Measurements from ENCODE around the gene RNF151.
"Not testable (repeated sequence)": the region's sequence is repeated elsewhere in the genome, so short reads cannot be mapped to it uniquely, and the experiment has no call there.

The RNF151 gene

GRCh38 chr16:1938910-1939309, 27.7 kb upstream of the RNF151 start:
- no peak for DNase-seq (ENCODE audit: extremely low read depth in 1 of 2, low read depth in 1 of 2)

DNA sequence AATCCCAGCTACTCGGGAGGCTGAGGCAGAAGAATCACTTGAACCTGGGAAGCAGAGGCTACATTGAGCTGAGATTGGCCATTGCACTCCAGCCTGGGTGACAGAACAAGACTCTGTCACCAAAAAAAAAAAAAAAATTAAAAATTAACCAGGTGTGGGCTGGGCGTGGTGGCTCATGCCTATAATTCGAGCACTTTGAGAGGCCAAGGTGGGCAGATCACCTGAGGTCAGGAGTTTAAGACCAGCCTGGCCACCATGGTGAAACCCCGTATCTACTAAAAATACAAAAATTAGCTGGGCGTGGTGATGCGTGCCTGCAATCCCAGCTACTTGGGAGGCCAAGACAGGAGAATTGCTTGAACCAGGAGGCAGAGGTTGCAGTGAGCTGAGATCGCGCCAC, 26.8 kb upstream of the RNF151 start:
- not testable (repeated sequence) for DNase-seq (ENCODE audit: extremely low read depth in 1 of 2, low read depth in 1 of 2)

- no peak for DNase-seq (ENCODE audit: extremely low read depth in 1 of 2, low read depth in 1 of 2)
Observed at GRCh38 chr16:1940273-1941161, 26.1 kb upstream of the RNF151 start.

- DNase-seq (ENCODE audit: extremely low read depth in 1 of 2, low read depth in 1 of 2): no peak
Observed at GRCh38 chr16:1941162-1942046, 25.3 kb upstream of the RNF151 start.

- DNase-seq (ENCODE audit: extremely low read depth in 1 of 2, low read depth in 1 of 2): no peak
Observed at GRCh38 chr16:1942047-1942809, 24.4 kb upstream of the RNF151 start.

DNA sequence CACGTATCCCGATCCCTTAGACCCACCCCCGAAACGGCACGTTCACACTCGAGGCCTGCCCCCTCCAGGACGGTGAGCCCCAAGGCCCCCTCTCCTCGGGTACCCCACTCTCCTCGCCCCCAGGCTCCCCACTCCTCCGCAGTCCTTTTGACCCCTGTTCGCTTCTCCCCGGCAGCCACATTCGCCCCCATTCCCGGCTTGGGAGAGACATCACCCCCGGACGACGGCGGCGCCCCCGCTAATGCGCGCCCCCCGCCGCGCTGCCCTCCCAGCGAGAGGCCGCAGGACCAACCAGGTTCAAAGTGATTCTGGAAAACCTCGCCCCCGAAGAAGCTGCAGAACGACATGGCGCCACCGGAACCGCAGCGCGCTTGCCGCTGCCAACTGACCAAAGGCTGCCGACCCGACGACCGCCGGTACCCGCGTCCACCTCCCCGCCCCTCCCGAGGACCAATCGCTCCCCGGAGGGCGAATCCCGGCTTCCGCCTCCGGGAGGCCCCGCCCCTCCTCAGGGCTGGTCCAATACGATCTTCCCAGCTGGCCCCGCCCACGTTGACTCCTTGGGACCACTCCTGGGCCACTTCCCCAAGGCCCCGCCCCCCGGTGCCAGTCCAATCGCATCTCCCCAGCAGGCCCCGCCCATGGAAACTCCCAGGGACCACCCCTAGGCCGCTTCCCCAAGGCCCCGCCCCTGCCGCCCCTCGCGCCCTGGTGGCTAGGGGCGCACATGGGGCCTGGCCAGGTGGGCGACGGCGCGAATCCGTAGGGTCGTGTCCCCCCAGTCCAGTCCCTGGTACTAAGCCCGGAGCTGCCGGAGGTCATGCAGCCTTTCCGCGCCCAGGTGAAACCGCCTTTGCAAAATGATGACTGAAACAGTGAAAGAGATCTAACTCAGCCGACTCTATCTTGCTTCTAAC, 23.6 kb upstream of the RNF151 start, which contains the start of gene MSRB1:
Gene MSRB1 (minus strand): TSS at position 390 of the 917 bp plus-strand sequence. CDS start 43 bp downstream, at position 347.
- DNase-seq (ENCODE audit: extremely low read depth in 1 of 2, low read depth in 1 of 2): peak; percentile 98 to 100

GRCh38 chr16:1944612-1945199, 21.9 kb upstream of the RNF151 start:
- DNase-seq (ENCODE audit: extremely low read depth in 1 of 2, low read depth in 1 of 2): no peak

GRCh38 chr16:1945559-1946391, 20.9 kb upstream of the RNF151 start:
- DNase-seq (ENCODE audit: extremely low read depth in 1 of 2, low read depth in 1 of 2): no peak

DNA sequence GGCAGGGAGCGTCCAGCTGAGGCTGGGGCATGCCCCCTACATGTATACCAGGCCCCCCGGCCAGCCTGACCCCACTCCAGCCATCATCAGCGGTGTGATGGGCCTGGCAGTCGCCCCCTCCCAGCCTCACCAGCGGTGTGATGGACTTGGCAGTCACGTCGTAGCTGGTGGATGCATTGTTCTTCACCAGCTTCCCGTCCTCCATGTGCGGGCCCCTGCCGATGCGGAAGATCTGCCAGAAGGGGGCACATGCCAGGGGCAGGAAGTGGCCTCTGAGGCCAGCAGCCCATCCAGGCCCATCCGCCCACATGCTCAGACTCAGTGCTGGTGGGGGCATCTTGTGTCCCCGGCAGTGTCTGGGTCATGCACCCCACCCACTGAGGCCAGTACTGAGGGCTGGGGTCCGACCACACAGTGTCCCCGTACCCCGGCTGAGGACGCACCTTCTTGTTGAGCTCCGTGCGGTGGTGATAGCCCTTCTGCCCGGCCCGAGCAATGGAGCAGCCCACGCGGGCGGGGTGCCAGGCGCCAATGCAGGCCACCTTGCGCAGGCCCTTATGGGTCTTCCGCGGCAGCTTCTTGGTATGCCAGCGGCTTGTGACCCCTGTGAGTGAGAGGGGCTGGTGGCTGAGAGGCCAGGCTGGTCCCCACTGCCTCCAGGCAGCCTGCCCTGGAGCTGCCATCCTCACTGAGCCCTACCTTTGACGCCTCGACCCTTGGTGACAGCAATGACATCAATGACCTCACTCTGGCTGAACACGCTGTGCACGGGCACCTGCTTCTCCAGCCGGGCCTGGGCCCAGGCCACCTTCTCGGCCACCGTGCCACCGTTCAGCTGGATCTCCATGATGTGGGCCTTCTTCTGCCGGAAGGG, 19.9 kb upstream of the RNF151 start:
- no peak for DNase-seq (ENCODE audit: extremely low read depth in 1 of 2, low read depth in 1 of 2)

DNA sequence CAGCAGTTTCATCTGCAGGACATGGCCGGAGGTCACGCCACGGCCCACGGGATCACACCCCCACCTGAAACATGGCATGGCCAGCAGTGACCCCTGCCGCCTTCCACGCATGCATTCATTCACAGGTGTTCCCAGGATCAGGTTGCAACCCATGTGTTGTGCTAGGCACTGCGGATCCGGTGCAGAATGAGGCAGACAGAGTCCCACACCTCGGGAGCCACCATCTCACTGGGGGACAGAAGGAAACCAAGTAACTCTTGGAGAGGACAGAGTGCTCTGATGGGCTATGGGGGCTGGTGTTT, 19.3 kb upstream of the RNF151 start:
- no peak for DNase-seq (ENCODE audit: extremely low read depth in 1 of 2, low read depth in 1 of 2)

DNA sequence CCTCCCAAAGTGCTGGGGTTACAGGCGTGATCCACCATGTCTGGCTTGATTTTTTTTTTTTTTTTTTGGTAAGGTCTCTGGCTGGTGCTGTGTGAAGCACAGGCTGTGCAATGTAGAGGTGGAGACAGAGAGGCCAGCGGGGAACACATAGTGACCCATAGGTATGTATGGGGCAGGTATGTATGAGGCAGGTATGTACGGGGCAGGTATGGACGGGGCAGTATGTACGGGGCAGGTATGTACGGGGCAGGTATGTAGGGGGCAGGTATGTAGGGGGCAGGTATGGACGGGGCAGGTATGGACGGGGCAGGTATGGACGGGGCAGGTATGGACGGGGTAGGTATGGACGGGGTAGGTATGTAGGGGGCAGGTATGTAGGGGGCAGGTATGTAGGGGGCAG, 17.1 kb upstream of the RNF151 start:
- DNase-seq (ENCODE audit: extremely low read depth in 1 of 2, low read depth in 1 of 2): no peak

GRCh38 chr16:1950047-1950446, 16.6 kb upstream of the RNF151 start:
- DNase-seq (ENCODE audit: extremely low read depth in 1 of 2, low read depth in 1 of 2): no peak

GRCh38 chr16:1950559-1950958, 16.1 kb upstream of the RNF151 start:
- DNase-seq (ENCODE audit: extremely low read depth in 1 of 2, low read depth in 1 of 2): no peak

GRCh38 chr16:1953734-1954133, 12.9 kb upstream of the RNF151 start:
- no peak for DNase-seq (ENCODE audit: extremely low read depth in 1 of 2, low read depth in 1 of 2)

DNA sequence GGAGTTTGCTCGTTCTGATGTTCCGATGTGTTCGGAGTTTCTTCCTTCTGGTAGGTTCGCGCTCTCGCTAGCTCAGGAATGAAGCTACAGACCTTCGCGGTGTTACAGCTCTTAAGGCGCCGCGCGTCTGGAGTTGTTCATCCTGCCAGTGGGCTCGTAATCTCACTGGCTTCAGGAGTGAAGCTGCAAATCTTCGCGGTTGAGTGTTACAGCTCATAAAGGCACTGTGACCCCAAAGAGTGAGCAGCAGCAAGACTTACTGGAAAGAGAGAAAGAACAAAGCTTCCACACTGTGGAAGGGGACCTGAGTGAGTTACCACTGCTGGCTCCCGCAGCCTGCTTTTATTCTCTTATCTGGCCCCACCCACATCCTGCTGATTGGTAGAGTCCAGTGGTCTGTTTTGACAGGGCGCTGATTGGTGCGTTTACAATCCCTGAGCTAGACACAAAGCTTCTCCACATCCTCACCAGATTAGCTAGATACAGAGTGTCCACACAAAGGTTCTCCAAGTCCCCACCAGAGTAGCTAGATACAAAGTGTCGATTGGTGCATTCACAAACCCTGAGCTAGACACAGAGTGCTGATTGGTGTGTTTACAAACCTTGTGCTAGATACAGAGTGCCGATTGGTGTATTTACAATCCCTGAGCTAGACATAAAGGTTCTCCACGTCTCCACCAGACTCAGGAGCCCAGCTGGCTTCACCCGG, 9.1 kb upstream of the RNF151 start:
- not testable (repeated sequence) for DNase-seq (ENCODE audit: extremely low read depth in 1 of 2, low read depth in 1 of 2)

DNA sequence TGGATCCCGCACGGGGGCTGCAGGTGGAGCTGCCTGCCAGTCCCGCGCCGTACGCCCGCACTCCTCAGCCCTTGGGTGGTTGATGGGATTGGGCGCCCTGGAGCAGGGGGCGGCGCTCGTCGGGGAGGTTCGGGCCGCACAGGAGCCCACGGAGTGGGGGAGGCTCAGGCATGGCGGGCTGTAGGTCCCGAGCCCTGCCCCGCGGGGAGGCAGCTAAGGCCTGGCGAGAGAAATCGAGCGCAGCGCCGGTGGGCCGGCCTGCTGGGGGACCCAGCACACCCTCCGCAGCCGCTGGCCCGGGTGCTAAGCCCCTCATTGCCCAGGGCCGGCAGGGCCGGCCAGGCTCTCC, 8.5 kb upstream of the RNF151 start:
- DNase-seq (ENCODE audit: extremely low read depth in 1 of 2, low read depth in 1 of 2): not testable (repeated sequence)

DNA sequence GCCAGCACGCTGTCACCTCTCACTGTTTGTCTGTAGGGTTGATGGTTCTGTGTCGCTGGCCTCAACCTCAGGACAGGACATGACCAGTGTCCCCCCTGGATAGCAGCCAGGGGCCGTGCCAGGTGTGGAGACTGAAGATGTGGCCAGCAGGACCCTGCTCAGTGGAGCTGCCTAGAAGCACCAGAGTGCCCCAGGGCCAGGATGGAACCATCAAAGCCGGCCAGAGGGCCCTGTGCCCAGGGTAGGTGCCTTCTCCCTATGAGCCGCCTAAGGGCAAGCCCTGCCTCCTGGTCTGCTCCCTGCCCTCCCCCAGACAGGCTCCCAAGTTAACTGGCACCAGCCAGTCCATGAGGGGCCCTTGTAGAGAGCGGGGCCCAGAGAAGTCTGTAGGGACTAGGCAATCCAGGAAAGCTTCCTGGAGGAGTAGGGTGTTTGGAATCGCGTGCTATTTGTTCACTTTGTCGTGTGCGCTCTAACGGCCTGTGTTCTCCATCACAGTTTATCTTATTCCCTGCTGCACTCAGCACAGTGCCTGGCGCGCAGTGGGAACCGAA, 7.9 kb upstream of the RNF151 start:
- no peak for DNase-seq (ENCODE audit: extremely low read depth in 1 of 2, low read depth in 1 of 2)
